Heart left ventricle (tissue), 16 donors: Measurements from ENCODE around the gene SART1. TPM values are rescaled to one million over a fixed set of nuclear protein-coding genes. Genes with fewer than 3 reads are reported as not detected.

Experiments used
- ATAC-seq, 4 donors: fragments of 200-7000 bp; cut with Tn5 transposase; one replicate each; pipeline ENCODE4 v1.9.1; 2020 to 2022; ENCODE audit warnings: moderate library complexity in 4 of 4, mild to moderate bottlenecking in 3 of 4, moderate number of reproducible peaks in 1 of 4
- DNase-seq, 5 donors: peaks; one replicate each; pipeline ENCODE4 v3.0.0-alpha.2; 2020
- H3K27ac ChIP-seq, 12 donors: fragments of 200-600 bp; sonication (generic) in 4 of 12; one replicate each; pipeline versions ENCODE4 v1.5.0 to v1.8.0; 2016 to 2022; ENCODE audit warnings: mild to moderate bottlenecking in 2 of 12
- H3K27me3 ChIP-seq, 9 donors: fragments of 200-600 bp; sonication (generic) in 2 of 9; one replicate each; pipeline versions ENCODE4 v1.5.1 to v1.8.0; 2016 to 2022; ENCODE audit warnings: mild to moderate bottlenecking in 3 of 9
- H3K36me3 ChIP-seq, 9 donors: fragments of 200-600 bp; sonication (generic) in 2 of 9; one replicate each; pipeline versions ENCODE4 v1.5.0 to v1.8.0; 2018 to 2022; ENCODE audit warnings: mild to moderate bottlenecking in 2 of 9
- H3K4me1 ChIP-seq, 12 donors: fragments of 200-600 bp; sonication (generic) in 4 of 12; one replicate each; pipeline versions ENCODE4 v1.5.0 to v1.8.0; 2016 to 2022; ENCODE audit warnings: mild to moderate bottlenecking in 3 of 12
- H3K4me3 ChIP-seq, 12 donors: fragments of 200-600 bp; sonication (generic) in 4 of 12; one replicate each; pipeline versions ENCODE4 v1.5.0 to v1.8.0; 2017 to 2022; ENCODE audit warnings: mild to moderate bottlenecking in 9 of 12, moderate library complexity in 4 of 12
- H3K9me3 ChIP-seq, 12 donors: fragments of 200-600 bp; sonication (generic) in 4 of 12; one replicate each; pipeline versions ENCODE4 v1.5.0 to v1.8.0; 2016 to 2022; ENCODE audit warnings: mild to moderate bottlenecking in 1 of 12
- POLR2A ChIP-seq, 2 donors: fragments of 450-650 bp; IDR thresholded peaks; one replicate each; pipeline ENCODE4 v1.6.1; 2017; ENCODE audit warnings: antibody characterized with exemption in 2 of 2, mild to moderate bottlenecking in 2 of 2, moderate library complexity in 2 of 2
- WGBS, 4 donors: extraction: QIAGEN DNeasy Blood & Tissue Kit in 2 of 4; methylation state at CpG; one replicate each; pipeline versions ENCODE4 v1.1.5 to v1.1.7; 2013 to 2018; 5-methylcytosine and 5-hydroxymethylcytosine counted together
- intact Hi-C, 10 donors: fragments of 100-400 bp; cut with DNase I; formaldehyde crosslinking; loops; one replicate each; pipeline versions ENCODE4 v1.11.1 to v1.14.2; 2022
- polyA plus RNA-seq, 2 donors: library from polyadenylated mRNA; stranded (reverse); fragments of 200-250 nt; gene quantifications; one replicate each; pipeline ENCODE4 v1.2.3, GENCODE V29; 2013
- total RNA-seq, 9 donors: library from RNA; depleted of rRNA in 2 of 9; stranded (reverse); fragments of >200 nt in 2 of 9; fragmentation: NEBNext Ultra II Directional in 3 of 9; extraction: Animal tissue kit (Norgen Biotek cat#: 25700) in 3 of 9; gene quantifications; one replicate each; pipeline versions ENCODE4 v1.1.0 to v1.2.4, GENCODE V29; 2016 to 2023
- TF ChIP-seq, protein P1 (sequence below), 12 donors: fragments of 200-600 bp; sonication (generic) in 4 of 12; IDR thresholded peaks; one replicate each; pipeline versions ENCODE4 v1.5.0 to v1.8.0; 2018 to 2022; ENCODE audit warnings: antibody characterized with exemption in 12 of 12, mild to moderate bottlenecking in 5 of 12
- donor health status: ischemic (EF 13 %, LVEDD 7.1; RV severe dilation, severe dysfunction).
- donor health status: healthy with polysubstance abuse.
- donor health status: DM: no; HTN: yes; CAD: no.
- donor health status: DM: no; HTN: no; CAD: no.
- donor health status: ischemic (EF 25% LVEDD 6.9; RV normal size, moderate dysfunction).
- donor health status: ischemic (EF 25% LVEDD 5.7; RV mildly dilated, moderate dysfunction).
- donor health status: healthy.
- donor health status: DM: yes; HTN: yes; CAD: no.
- donor health status: ischemic (EF 35%, LVEDD 5.7; RV mildly dilated, moderate dysfunction).
- donor health status: nonischemic (EF 11% LVEDD 7.7; RV severe dilation, severe dysfunction).
- donor health status: DM: yes; HTN: yes; CAD: no.
- donor health status: PGD.
- donor health status: ischemic (EF 29% LVEDD 5.4; RV normal size, mild dysfunction).
- donor health status: nonischemic (EF 23%, LVEDD 6.1; RV moderate dilation, normal function).

SART1 gene
- total and polyA plus RNA-seq, 11 donors, result 21.6 to 70.1 (median 31.5) TPM

DNA sequence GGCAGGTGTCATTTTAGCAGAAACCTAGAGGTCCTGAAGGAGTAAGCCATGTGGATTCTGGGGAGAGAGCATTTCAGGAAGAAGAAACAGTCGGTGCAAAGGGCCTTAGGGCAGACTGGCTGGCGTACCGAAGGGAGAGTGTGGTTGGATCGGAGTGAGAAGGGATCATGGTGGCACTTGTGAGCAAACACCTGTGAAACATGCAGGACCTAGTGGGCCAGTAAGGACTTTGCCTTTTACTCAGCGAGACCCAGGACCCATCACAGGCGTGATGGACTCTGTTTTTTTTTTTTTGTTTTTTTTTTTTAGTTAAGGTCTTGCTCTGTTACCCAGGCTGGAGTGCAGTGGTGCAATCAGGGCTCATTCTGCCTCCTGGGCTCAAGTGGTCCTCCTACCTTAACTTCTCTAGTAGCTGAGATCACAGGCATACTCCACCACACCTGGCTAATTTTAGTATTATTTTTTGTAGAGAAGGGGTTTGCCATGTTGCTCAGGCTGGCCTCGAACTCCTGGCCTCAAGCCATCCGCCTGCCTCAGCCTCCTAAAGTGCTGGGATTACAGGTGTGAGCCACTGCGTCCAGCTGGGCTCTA, 19.7 kb upstream of the SART1 start:
- Histone ChIP-seq H3K36me3 (no peaks in the 10 kb centered on the region), H3K27me3 (peaks cover 0 to 20% (median 0%) of the 10 kb centered on the region in 9 donors), H3K27ac (peak overlapping the region in 1 of 12 donors; percentile 78), H3K9me3 (no peaks in the 10 kb centered on the region), H3K4me3 (peak overlapping the region in 1 of 12 donors; percentile 23), H3K4me1 (peaks cover 0 to 19% (median 0%) of the 10 kb centered on the region in 12 donors)
- no peak for DNase-seq
- intact Hi-C loops, result no loop called here
- 68 to 75% (median 69%) methylated on average over 9 of the region's 9 CpGs for WGBS, 4 donors
- no peak for TF ChIP-seq POLR2A (IDR thresholded peaks at IDR 0.05)
- TF ChIP-seq, protein P1, sequence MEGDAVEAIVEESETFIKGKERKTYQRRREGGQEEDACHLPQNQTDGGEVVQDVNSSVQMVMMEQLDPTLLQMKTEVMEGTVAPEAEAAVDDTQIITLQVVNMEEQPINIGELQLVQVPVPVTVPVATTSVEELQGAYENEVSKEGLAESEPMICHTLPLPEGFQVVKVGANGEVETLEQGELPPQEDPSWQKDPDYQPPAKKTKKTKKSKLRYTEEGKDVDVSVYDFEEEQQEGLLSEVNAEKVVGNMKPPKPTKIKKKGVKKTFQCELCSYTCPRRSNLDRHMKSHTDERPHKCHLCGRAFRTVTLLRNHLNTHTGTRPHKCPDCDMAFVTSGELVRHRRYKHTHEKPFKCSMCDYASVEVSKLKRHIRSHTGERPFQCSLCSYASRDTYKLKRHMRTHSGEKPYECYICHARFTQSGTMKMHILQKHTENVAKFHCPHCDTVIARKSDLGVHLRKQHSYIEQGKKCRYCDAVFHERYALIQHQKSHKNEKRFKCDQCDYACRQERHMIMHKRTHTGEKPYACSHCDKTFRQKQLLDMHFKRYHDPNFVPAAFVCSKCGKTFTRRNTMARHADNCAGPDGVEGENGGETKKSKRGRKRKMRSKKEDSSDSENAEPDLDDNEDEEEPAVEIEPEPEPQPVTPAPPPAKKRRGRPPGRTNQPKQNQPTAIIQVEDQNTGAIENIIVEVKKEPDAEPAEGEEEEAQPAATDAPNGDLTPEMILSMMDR (IDR thresholded peaks at IDR 0.05), result no peak
- ATAC-seq, result no peak

DNA sequence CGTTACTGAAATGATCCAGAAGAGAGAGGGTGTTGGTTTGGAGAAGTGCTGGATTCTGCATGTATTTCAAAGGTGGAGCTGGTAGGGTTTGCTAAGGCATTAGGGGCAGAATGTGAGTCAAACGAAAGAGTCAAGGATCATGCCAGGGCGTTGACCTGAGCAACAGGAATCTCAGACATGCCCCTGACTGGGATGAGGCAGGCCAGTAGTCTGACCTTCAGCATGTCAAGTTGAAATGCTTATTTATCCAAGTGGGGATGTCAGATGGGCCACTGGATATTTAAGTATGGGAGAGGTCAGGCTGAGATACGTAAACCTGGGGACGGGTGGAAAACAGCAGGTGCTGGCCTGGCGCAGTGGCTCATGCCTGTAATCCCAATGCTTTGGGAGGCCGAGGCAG, 19.0 kb upstream of the SART1 start:
- intact Hi-C loops, result no loop called here
- Histone ChIP-seq H3K9me3 (no peaks in the 10 kb centered on the region), H3K27ac (peak overlapping the region in 1 of 12 donors; percentile 78), H3K4me3 (no peak overlapping the region), H3K36me3 (no peaks in the 10 kb centered on the region), H3K27me3 (peaks cover 0 to 17% (median 0%) of the 10 kb centered on the region in 9 donors), H3K4me1 (peaks cover 0 to 19% (median 0%) of the 10 kb centered on the region in 12 donors)
- 81 to 92% (median 87%) methylated on average over 7 of the region's 7 CpGs for WGBS, 4 donors
- no peak for TF ChIP-seq POLR2A (IDR thresholded peaks at IDR 0.05)
- TF ChIP-seq, protein P1 (IDR thresholded peaks at IDR 0.05), result no peak
- no peak for ATAC-seq
- no peak for DNase-seq

DNA sequence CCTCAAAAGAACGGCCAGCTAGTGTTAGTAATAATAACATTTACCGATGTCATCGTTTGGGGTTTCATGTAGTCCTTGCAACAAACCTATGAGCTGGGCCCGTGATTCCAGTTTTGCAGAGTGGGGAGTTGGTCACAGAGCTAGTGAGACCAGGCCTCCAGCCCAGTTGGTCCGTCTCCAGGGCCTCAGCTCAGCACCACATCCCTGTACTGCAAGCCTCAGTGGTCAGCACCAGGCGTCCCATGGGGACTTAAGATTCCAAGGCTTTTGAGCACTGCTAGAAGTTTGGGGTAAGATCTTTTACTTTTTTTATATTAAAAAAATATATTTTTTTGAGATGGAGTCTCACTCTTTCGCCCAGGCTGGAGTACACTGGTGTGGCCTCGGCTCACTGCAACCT, 17.3 kb upstream of the SART1 start:
- TF ChIP-seq, protein P1 (IDR thresholded peaks at IDR 0.05), result no peak
- TF ChIP-seq POLR2A (IDR thresholded peaks at IDR 0.05), result no peak
- intact Hi-C loops, result no loop called here
- H3K27ac ChIP-seq, result no peak overlapping the region
- peaks cover 0 to 14% (median 0%) of the 10 kb centered on the region in 9 donors for H3K27me3 ChIP-seq
- H3K4me1 ChIP-seq, result peaks cover 0 to 19% (median 0%) of the 10 kb centered on the region in 12 donors
- WGBS, 4 donors, result 88 to 93% (median 91%) methylated on average over 8 of the region's 8 CpGs
- H3K4me3 ChIP-seq, result no peak overlapping the region
- ATAC-seq (no peak), DNase-seq (no peak)
- H3K9me3 ChIP-seq, result no peaks in the 10 kb centered on the region
- no peaks in the 10 kb centered on the region for H3K36me3 ChIP-seq

DNA sequence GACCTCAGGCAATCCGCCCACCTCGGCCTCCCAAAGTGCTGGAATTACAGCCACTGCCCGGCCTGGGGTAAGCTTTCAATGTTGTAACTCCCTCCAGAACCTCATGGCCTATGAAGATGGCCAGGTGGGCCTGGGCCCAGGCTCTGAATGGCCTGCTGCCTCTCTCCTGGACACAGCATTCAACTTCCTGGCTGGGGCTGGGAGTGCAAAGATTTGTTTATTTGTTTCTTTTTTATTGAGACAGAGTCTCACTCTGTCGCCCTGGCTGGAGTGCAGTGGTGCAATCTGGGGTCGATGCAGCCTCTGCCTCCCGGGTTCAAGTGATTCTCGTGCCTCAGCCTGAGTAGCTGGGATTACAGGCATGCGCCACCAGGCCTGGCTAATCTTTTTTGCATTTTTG, 16.8 kb upstream of the SART1 start:
- intact Hi-C loops, result no loop called here
- no peak overlapping the region for H3K27ac ChIP-seq
- no peaks in the 10 kb centered on the region for H3K36me3 ChIP-seq
- no peak overlapping the region for H3K4me3 ChIP-seq
- TF ChIP-seq POLR2A (IDR thresholded peaks at IDR 0.05), result no peak
- TF ChIP-seq, protein P1 (IDR thresholded peaks at IDR 0.05), result no peak
- no peaks in the 10 kb centered on the region for H3K9me3 ChIP-seq
- no peak for DNase-seq
- peaks cover 0 to 14% (median 0%) of the 10 kb centered on the region in 9 donors for H3K27me3 ChIP-seq
- 82 to 86% (median 84%) methylated on average over 7 to 8 of the region's 8 CpGs for WGBS, 4 donors
- no peak for ATAC-seq
- peaks cover 0 to 19% (median 0%) of the 10 kb centered on the region in 12 donors for H3K4me1 ChIP-seq
